Left ventricle myocardium superior (tissue), 1 donor: ENCODE results near the gene ERG. TPM values are rescaled to one million over a fixed set of nuclear protein-coding genes. Genes with fewer than 3 reads are reported as not detected.

ENCODE experiments used
- ATAC-seq: fragments of 200-7000 bp; cut with Tn5 transposase; one replicate; pipeline ENCODE4 v1.9.1; 2020; ENCODE audit warnings: mild to moderate bottlenecking, moderate library complexity
- DNase-seq: peaks from one replicate; pipeline ENCODE4 v3.0.0-alpha.2; 2020
- intact Hi-C: fragments of 100-400 bp; cut with micrococcal nuclease; formaldehyde crosslinking; loops from one replicate; pipeline ENCODE4 v1.11.0; 2022
- total RNA-seq: library from RNA; stranded (reverse); fragmentation: NEBNext Ultra II Directional; extraction: Animal tissue kit (Norgen Biotek cat#: 25700); gene quantifications from one replicate; pipeline ENCODE4 v1.2.1, GENCODE V29; 2021
- donor health status: DM: no; HTN: yes; CAD: no; lungs with severe emphysema.

Gene ERG
- total RNA-seq, 1 donor from 2014 or later: 19.3 TPM

DNA sequence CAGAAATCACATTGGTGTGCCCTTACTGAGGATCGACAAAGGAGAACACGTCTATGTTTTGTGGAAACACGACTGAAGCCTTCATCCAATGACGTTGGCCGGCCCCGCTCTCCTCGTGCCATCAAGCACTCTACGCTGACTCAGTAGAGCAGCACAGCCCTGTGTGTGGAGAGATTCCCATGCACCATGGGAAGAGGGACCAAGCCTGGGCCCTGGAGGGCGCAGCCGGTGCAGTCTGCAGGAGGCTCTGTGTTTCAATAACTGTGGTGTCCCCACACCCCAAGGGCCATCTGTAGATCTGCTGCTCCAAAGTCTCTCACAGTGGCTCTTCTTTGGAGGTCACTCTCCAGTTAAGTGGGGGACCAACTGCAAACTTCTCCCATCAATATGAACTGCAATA, 144.0 kb downstream of the ERG start:
- no peak for ATAC-seq
- intact Hi-C loops: loop anchor here (5.0 kb wide), 1 partner anchor 137 kb away; no protein-coding TSS in a partner anchor
- no peak for DNase-seq

DNA sequence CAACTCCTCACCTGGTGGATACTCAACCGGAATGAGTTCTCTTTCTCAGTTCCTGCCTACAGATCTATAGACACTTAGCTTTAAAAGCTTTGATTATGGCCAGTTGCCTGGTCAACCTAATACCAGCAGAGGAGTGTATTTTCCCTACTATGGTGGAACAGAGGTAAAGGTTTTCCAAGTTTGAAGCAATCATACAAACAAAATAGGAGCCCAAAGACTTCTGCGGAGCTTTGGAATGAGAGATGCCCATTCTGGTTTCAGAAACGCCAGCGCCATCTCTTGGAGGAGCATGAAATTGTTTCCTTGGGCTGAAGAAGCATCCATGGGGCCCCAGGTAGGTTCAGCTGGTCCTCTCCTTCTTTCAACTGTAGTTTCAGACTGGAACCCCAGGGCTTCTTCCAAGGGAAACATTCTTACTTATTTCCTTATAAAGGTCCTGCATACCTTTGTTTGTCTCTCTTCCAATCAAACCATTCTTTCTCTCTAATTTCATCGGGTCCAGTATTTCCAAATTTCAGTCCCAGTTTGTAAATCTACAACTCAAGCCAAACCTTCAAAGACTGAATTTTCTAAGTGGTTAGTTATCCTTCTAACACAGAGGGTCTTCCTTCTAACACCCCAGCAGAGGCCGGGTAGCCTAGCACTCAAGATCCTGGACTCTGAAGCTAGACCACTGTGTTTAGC, 145.6 kb downstream of the ERG start:
- intact Hi-C loops: loop anchor here (5.0 kb wide), 1 partner anchor 135 kb away; no protein-coding TSS in a partner anchor
- ATAC-seq (peak; percentile 52), DNase-seq (peak; percentile 43)

- ATAC-seq (no peak), DNase-seq (no peak)
- intact Hi-C loops: loop anchor here (5.0 kb wide), 1 partner anchor 135 kb away; no protein-coding TSS in a partner anchor
Measured at GRCh38 chr21:38351961-38352521, 146.2 kb downstream of the ERG start.

DNA sequence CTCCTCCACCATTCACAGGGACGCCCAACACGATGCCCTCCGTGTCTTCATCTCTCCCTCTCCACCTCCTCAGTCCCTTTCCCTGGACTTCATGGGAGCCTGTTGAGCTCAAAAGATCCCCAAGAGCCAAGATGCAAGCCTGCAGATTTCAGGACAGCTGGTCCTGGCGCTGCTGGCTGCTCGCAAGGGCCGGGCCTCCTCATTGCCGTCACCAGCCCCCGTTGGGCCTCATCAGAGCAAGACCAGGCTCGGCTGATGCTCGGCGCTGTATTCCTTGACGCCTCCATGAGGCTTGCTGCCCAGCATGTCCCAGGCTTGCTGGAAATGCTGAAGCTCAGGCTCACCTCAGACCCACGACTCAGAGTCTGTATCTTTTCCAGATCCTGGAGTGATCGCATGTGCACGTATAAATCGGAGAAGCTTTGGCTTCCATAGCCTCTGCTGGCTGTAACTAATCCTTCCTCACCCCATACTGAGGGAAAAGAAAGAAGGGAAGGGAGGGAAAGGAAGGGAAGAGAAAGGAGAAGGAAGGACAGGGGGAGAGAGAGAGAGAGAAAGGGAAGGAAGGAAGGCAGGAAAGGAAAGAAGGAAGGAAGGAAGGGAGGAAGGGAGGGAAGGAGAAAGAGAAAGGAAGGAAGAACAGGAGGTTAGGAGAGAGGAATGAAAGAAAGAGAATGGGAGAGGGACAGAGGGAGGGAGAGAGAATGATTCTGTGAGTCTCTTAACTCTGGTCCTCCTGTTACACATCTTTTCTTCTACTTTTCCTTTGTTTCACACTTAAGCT, 146.9 kb downstream of the ERG start:
- no peak for DNase-seq
- peak; percentile 14 for ATAC-seq
- intact Hi-C loops: loop anchor here (5.0 kb wide), 1 partner anchor 134 kb away; no protein-coding TSS in a partner anchor

DNA sequence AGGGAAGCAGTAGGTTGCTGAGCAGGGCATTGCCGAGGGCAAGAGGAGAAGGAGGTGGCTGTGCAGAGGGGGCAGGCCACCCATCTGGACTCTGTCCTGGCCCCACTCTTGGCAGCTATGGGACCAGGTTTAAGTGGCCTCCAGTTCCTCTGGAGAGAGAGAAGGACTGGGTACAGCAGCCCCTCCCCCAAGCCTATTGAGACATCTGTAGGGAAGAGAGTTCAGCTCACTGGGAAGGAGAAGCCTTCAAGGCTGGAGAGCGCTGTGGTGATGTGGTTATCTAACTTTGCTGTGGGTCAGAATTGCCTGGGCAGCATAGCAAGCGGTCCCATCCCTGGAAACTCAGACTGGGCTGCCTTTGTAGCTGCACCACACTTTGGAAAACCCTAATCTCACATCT, 147.6 kb downstream of the ERG start:
- ATAC-seq (no peak), DNase-seq (no peak)
- intact Hi-C loops: loop anchor here (5.0 kb wide), 1 partner anchor 133 kb away; no protein-coding TSS in a partner anchor

DNA sequence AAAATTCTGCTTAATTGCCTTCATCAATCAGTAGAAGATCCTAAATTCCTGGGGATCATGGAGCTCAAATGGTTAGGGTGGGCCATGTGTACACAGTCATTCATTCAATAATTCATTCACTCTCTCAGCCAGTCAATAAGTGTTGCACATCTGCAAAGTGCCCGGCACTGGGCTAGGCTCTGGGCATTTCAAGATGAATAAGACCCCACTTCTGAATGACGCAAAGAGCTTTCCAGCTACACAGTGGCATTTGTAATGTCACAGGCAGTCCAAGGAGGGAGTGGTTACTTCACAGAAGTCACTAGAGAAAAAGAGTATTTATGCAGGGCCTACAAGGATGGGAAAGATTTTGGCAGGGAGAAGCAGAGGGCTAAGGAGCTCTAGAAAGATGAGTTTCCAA, 148.3 kb downstream of the ERG start:
- DNase-seq (no peak), ATAC-seq (no peak)
- intact Hi-C loops: loop anchor here (5.0 kb wide), 1 partner anchor 133 kb away; no protein-coding TSS in a partner anchor

GRCh38 chr21:38349111-38349746, 149.0 kb downstream of the ERG start:
- intact Hi-C loops: no loop called here
- ATAC-seq: no peak
- no peak for DNase-seq

DNA sequence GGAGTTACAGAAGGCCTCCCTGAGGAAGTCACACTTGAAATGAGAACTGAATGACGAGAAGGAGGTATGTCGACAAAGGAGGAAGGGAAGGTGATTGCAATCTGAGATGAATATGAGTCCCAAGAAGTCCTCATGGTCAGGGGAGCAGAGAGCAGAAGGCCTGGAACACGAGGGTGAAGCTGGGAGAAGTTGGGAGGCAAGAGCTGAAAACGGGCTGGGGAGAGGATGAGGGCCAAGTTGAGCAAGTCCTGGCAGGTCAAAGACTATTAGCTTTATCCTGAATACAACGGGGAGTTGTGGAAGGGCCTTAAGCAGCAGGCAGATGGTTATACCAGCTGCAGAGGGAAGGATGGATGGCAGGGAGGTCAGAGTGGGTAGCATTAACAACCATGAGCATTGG, 152.0 kb downstream of the ERG start:
- DNase-seq (no peak), ATAC-seq (no peak)
- intact Hi-C loops: no loop called here

DNA sequence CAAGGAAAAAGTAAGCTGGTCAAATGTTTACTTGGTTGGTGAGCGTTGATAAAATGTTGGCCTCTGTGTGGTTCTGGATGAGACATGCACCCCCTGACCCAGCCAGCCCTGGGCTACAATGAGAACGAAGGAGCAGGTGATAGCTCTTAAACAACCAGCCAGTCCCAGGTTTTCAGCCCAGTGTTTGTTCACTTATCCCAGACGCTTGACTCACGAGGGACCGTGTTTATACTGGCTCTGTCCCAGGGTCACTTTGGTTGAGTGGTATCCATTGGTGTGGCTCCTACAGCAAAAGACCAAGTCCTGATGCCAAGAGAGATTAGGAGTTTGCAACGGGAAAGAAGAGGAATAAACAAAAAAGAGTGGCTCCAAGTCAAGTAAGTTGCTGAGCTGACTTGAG, 154.6 kb downstream of the ERG start:
- DNase-seq (no peak), ATAC-seq (no peak)

GRCh38 chr21:38342739-38343138, 155.5 kb downstream of the ERG start:
- intact Hi-C loops: no loop called here
- ATAC-seq (no peak), DNase-seq (no peak)

More for the DNA sequence above, 154.6 kb downstream of the ERG start:
- intact Hi-C loops: no loop called here

GRCh38 chr21:38341546-38342012, 156.7 kb downstream of the ERG start:
- DNase-seq (no peak), ATAC-seq (no peak)
- intact Hi-C loops: no loop called here

- ATAC-seq: no peak
- DNase-seq: no peak
- intact Hi-C loops: no loop called here
Measured at GRCh38 chr21:38340131-38340530, 158.1 kb downstream of the ERG start.

DNA sequence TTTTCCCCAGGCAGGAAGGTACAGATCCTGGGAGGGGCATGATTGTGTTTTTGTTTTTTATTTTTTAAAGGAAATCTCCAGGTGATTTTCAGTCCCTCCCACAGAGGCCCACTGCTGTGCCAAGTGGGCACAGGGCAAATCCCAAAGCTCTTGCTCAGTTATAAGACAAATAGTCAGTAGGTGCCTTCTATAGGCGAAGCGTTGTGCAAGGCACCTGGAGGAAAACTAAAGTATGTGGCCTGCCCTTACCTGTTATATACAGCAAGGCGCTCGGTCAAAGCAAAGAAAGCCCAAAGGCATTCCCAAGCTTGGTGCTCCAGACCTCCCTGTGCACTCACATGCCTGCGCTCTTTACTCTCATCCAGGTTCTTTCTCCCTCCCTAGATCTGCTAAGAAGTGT, 160.5 kb downstream of the ERG start:
- ATAC-seq: no peak
- no peak for DNase-seq
- intact Hi-C loops: no loop called here

- no peak for ATAC-seq
- intact Hi-C loops: no loop called here
- DNase-seq: no peak
Measured at GRCh38 chr21:38334866-38335265, 163.4 kb downstream of the ERG start.

GRCh38 chr21:38333301-38334272, 164.7 kb downstream of the ERG start:
- ATAC-seq: peak; percentile 78
- DNase-seq: peak; percentile 70
- intact Hi-C loops: no loop called here

GRCh38 chr21:38330666-38331065, 167.6 kb downstream of the ERG start:
- ATAC-seq (no peak), DNase-seq (no peak)
- intact Hi-C loops: no loop called here
